ENCODE data around the gene CNTFR.

CNTFR gene

GRCh38 chr9:34585946-34586669 is 3.4 kb downstream of the CNTFR start:
- TF ChIP-seq, protein P1, sequence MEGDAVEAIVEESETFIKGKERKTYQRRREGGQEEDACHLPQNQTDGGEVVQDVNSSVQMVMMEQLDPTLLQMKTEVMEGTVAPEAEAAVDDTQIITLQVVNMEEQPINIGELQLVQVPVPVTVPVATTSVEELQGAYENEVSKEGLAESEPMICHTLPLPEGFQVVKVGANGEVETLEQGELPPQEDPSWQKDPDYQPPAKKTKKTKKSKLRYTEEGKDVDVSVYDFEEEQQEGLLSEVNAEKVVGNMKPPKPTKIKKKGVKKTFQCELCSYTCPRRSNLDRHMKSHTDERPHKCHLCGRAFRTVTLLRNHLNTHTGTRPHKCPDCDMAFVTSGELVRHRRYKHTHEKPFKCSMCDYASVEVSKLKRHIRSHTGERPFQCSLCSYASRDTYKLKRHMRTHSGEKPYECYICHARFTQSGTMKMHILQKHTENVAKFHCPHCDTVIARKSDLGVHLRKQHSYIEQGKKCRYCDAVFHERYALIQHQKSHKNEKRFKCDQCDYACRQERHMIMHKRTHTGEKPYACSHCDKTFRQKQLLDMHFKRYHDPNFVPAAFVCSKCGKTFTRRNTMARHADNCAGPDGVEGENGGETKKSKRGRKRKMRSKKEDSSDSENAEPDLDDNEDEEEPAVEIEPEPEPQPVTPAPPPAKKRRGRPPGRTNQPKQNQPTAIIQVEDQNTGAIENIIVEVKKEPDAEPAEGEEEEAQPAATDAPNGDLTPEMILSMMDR (IDR thresholded peaks at IDR 0.05; ENCODE audit: insufficient read depth, low read depth, low read length, missing control alignments), result no peak
- no peak for DNase-seq (ENCODE audit: low read depth)
- no peak overlapping the region for H3K4me3 ChIP-seq (ENCODE audit: low read depth, low read length)

DNA sequence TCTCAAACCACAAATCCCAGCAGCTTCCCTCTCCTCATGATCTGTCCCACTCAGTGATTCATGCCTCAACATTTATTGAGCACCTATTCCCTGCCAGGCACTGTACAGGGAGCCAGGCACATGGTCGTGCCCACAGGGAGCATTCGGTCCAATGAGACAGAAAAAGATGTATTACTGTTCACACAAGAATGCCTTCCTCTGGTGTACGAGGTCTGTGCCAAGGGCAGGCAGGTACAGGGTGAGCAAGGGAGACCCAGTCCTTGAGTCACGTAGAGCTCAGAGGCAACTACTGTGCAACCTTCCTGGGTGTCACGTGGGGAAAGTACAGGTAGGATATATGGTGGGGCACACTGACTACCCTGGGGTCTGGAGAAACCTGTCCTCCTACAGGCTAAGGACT is 4.6 kb downstream of the CNTFR start:
- TF ChIP-seq, protein P1 (IDR thresholded peaks at IDR 0.05; ENCODE audit: insufficient read depth, low read depth, low read length, missing control alignments), result no peak
- no peak for DNase-seq (ENCODE audit: low read depth)
- H3K4me3 ChIP-seq (ENCODE audit: low read depth, low read length), result no peak overlapping the region

DNA sequence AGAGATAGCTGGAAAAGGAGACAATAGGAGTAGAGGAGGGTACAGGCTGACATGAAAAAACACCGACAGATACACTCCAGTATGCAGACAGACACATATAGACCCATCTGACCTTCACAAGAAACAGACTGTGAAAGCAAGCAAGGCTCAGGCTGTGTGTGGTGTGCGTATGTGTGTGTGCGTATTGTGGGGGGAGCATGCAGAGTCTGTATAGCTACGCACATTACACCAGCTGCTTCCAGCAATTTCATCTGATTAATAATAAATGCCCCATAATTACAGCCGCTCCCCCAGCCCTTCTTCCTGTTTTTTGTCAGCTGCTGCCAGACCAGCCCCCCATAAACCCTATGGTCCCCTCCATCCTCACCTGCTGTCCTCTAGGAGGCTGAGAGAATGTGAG is 6.7 kb downstream of the CNTFR start:
- no peak overlapping the region for H3K4me3 ChIP-seq (ENCODE audit: low read depth, low read length)
- TF ChIP-seq, protein P1 (IDR thresholded peaks at IDR 0.05; ENCODE audit: insufficient read depth, low read depth, low read length, missing control alignments), result no peak
- DNase-seq (ENCODE audit: low read depth), result no peak

- TF ChIP-seq, protein P1 (IDR thresholded peaks at IDR 0.05; ENCODE audit: insufficient read depth, low read depth, low read length, missing control alignments), result no peak
- H3K4me3 ChIP-seq (ENCODE audit: low read depth, low read length), result no peak overlapping the region
- no peak for DNase-seq (ENCODE audit: low read depth)
These were observed 8.2 kb downstream of the CNTFR start for GRCh38 chr9:34581318-34581717.

- TF ChIP-seq, protein P1 (IDR thresholded peaks at IDR 0.05; ENCODE audit: insufficient read depth, low read depth, low read length, missing control alignments), result no peak
- DNase-seq (ENCODE audit: low read depth), result no peak
These were observed 9.2 kb downstream of the CNTFR start for GRCh38 chr9:34580358-34580757.

GRCh38 chr9:34579808-34580163 is 9.7 kb downstream of the CNTFR start:
- TF ChIP-seq, protein P1 (IDR thresholded peaks at IDR 0.05; ENCODE audit: insufficient read depth, low read depth, low read length, missing control alignments), result no peak
- H3K4me3 ChIP-seq (ENCODE audit: low read depth, low read length), result no peak overlapping the region
- DNase-seq (ENCODE audit: low read depth), result no peak

More at GRCh38 chr9:34580358-34580757, 9.2 kb downstream of the CNTFR start:
- H3K4me3 ChIP-seq (ENCODE audit: low read depth, low read length), result no peak overlapping the region
